Measurements from ENCODE around the gene RIPOR2.
A peak's percentile ranks its signal among the peaks of the same experiment; 100 is the strongest.
"Not testable (repeated sequence)": the region's sequence is repeated elsewhere in the genome, so short reads cannot be mapped to it uniquely, and the experiment has no call there.

RIPOR2 gene

DNA sequence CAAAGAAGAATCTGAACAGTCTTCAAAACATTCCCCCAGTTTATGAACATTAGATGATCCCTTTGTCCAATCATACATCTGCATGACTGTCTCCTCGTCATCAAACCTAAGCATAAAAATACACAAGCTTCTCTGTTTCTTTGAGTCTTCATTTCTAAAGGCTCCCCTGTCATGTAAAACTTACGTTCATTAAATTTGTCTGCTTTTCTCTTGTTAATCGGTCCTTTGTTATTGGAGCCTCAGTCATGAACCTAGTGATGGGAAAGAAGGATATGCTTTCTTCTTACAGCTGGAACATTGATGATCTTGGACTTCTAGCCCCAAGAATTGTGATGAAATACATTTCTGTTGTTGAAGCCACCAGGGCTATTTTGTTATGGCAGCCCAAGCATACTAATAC is 18.0 kb upstream of the RIPOR2 start:
- DNase-seq = no peak

DNA sequence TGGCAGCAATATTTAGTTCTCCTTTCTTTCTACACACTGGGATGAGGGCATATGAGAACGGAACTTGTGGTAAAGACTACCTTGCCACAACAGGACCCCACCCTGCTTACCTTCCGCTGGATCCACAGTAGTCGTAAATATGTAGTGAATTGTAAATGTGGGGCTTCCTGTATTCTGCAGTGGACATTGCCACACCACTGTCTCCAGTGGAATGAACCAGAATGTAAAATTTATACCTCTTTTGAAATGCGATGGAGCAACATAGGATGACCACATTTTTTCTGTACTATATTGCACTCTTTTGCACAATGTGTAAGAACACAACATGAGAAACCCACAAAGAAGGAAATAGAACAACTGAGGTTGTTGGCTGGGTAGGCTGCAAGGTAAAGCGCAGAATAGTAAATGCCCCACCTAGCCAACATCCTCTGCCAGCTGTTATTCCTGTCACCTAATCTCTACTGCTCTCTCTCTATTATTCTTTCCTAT is 16.1 kb upstream of the RIPOR2 start:
- peak; percentile 71 to 74 for DNase-seq

DNA sequence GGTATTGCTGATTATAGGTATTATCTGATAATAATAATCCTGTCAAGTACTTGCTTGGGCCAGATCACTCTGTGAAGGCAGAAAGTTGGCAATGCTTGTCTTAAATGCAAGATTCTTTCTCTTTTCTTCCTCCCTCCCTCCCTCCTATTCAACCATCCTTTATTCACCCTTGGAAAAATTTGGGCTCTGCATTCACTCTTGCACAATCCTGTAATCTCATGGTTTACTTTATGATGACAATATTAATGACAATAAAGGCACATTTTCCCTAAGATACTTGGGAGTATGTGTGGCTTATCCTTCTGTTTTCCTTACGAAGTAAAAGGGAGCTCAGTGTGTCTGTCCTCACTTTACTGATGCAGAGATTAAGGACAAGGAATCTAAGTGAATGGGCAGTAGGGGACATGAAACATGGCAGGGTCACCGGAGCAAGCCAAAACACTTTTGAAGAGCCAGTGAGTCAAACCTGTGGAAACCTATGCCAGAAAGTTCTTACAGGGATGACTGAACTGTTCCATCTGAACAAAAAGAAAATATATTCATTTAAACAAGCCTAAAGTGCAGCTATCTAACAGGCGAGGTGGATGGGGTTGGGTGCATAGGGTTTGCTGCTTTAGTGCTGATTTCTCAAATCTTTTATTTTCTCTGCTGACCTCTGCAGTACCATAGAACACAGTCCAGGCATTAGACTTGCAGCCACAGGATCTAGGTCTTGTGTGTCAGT is 14.6 kb upstream of the RIPOR2 start:
- DNase-seq = no peak

DNA sequence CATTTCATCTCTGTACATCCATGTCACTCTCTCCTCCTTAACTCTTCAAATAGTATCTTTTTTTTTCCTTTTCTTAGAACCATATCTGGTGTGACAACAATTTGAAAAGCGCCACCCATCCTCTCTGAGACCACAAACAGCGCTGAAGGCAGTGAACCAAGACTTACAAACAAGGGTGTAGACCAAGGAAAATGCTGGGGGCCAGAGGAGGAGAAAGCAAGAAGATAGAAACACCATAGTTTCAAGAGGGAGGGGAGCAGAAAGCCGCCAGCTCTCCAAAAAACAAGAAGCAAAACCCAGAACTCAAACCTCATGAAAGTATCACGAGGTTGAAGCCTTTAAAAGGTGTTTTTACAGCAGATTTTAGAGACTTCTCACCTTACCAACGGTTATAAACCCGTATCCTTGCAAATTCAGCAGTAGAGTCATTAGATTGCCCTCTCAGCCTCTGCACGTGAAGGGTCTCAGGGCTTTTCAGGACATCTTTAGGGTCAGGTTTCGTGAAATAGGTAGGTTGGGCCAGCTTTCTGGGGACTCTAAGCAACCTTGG is 13.3 kb upstream of the RIPOR2 start:
- DNase-seq = peak; percentile 74 to 77

DNA sequence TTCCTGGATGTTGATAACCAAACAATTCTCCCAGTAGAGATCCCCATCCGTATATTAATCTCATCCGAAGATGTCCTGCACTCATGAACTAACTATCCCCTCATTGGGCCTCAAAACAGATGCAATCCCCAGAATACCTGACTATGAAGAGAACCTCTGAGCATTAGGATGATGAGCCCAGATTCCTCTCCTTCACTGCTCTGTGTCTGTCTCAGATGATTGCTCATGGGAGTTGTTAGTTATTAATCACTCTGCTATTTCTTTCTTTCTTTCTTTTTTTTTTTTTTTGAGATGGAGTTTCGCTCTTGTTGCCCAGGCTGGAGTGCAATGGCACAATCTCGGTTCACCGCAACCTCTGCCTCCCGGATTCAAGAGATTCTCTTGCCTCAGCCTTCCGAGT is 12.5 kb upstream of the RIPOR2 start:
- not testable (repeated sequence) for DNase-seq

DNA sequence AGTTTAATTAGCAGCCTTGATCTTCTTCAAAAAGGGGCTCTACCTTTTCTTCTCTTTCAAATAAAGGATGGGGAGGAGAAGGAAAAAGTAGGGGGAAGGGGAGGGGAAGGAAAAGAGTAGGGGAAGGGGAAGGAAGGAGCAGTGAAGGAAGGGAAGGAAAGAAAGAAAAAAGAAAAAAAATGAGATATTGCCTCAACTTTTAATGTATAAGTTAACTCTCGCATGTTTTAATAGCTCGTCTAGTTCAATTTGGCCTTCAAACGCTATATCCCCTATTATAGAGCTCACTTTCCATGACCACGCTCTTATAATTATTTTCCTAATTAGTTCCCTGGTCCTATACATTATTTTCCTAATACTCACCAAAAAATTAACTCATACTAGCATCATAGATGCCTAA is 11.9 kb upstream of the RIPOR2 start:
- DNase-seq = no peak

DNA sequence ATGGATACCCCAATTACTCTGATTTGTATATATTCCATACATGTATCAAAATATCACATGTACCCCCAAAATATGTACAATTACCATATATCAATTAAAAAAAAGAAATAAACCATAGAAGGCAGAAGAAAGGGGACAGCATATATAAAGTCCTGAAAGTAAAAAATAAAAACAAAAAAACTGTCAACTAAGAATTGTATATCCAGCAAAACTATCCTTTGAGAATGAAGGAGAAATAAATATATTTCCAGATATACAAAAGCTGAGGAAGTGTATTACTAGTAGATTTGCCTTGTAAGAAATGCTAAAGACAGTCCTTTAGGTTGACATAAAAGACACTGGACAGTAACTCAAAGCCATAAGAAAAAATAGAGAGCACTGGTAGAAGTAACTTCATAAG is 9.3 kb upstream of the RIPOR2 start:
- DNase-seq = no peak

DNA sequence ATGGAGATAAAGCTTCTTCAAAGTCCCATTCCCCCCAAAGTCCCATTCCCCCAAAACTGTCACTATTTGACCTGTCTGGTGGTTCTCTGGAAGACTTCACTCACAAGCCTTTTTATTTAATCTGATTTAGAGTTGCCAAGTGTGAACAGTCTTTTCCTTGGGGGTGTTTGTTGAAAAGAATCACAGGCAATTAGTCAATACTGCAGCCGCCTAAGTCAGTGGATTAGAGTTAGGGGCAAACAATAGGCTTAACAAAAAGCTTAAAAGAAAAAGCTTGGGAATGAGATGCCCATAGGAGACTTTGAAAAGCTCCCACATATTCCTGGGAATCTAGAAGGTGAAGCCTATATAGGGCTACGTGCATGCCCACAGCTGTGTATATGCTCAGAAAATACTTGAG is 8.0 kb upstream of the RIPOR2 start:
- DNase-seq = no peak

DNA sequence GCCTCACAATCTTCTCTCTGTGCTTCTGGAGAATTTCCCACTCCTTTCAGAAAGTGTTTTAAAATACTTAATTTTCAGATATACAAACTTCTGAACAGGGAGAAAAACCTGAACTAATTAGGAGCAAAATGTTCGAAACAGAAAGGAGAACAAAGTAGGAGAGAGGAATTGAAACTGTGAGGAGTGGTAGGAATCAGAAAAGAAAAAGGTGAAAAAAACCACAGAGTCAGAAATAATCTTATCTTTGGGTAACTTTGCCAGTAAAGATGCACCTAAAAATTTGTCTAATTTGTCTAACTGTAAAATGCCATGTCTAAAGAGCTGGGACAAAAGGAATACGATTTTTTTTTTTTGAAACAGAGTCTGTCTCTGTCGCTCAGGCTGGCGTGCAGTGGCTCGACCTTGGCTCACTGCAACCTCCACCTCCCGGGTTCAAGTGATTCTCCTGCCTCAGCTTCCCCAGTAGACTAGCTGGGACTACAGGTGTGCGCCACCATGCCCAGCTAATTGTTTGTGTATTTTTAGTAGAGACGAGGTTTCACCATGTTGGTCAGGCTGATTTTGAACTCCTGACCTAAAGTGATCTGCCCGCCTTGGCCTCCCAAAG is 4.7 kb upstream of the RIPOR2 start:
- DNase-seq = no peak

DNA sequence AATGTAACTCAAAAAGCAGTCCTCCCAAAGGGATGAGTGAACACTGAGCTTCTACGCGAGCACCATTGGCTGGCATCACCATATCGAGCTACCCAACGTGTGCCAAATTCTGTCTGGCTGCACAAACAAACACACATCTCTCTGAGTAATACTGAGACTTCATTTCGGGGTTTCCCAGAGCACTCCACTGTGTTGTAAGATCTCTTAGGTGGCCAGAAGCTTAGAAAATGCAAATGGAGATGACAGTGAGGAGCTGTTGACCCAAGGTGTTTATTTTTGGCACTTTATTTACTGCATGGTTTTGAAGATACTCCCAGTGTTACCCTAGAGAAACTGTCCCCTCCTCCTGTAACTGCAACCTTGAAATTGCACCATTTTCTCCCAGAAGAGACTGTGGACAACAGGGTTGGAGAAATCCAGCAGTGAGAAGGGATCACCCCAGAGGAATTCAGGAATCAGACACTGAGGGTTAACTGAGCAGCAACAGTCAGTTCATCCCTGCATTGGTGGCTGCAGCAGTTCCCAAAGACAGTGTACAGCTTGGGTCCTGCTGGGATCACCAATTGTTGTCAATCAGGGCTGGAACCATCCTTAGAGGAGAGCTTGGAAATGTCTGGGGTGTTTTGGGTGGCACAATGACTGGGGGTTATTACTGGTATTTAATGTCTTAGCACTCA is 1.0 kb upstream of the RIPOR2 start:
- peak; percentile 60 to 70 for DNase-seq

DNA sequence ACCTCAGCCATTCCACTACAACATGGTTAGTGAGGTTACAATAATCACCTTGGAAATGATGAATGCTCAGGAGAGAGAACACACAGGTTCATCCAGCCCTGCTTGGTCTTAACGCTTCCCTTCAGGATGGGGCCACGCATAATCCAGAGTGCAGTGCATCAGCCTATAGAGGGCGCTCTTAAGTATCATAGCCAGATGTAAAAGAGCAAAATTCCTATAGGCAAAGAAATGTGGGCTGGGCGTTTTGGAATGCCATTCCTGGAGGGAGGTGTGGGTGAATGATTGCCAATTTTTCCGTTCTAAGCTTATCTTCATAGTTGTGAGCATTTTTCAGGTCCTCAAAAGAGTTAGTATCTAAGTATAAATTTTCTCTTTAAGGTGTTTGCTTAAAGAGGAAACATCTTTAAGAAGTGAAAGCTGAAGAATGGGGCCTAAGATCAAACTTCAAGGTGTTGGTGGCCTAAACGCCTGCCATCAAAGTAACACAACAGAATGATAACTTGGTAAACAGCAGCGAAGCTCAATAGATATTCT is 1.8 kb downstream of the RIPOR2 start:
- DNase-seq = peak; percentile 51 to 73

DNA sequence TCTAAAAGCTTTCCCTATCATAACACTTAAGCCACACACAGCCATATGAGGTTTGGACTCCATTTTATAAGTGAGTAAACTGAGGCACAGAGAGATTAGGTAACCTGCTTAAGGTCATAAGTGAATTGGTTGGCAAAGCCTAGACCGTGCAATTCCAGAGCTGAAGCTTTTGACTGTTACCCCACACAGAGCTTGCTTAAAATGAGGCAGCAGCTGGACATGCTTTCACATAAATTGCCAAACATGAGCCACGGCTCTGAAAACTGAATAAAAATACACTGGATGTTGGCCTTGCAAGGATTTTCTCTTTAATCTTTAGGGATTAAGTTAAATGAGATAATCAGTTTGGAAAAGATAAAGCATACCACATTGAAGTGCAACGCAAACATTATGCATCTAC is 2.5 kb downstream of the RIPOR2 start:
- DNase-seq = no peak

DNA sequence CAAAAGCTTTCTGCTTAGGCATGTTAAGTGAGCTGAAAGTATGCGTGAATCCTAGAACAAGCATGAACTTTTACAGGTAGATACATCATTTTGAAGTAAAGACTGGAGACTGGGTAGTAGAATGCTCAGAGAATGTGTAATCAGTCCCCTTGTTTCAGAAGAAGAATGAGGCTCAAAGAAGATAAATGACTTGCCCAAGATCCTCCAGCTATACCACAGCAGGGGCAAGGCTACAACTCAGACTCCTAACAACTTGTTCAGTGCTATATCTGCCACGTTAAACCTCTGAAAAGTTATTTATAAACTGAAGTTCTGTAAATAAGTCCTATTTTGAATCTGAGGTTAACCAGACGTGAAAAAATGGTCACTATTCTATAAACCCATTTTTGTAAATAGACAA is 2.9 kb downstream of the RIPOR2 start:
- no peak for DNase-seq

DNA sequence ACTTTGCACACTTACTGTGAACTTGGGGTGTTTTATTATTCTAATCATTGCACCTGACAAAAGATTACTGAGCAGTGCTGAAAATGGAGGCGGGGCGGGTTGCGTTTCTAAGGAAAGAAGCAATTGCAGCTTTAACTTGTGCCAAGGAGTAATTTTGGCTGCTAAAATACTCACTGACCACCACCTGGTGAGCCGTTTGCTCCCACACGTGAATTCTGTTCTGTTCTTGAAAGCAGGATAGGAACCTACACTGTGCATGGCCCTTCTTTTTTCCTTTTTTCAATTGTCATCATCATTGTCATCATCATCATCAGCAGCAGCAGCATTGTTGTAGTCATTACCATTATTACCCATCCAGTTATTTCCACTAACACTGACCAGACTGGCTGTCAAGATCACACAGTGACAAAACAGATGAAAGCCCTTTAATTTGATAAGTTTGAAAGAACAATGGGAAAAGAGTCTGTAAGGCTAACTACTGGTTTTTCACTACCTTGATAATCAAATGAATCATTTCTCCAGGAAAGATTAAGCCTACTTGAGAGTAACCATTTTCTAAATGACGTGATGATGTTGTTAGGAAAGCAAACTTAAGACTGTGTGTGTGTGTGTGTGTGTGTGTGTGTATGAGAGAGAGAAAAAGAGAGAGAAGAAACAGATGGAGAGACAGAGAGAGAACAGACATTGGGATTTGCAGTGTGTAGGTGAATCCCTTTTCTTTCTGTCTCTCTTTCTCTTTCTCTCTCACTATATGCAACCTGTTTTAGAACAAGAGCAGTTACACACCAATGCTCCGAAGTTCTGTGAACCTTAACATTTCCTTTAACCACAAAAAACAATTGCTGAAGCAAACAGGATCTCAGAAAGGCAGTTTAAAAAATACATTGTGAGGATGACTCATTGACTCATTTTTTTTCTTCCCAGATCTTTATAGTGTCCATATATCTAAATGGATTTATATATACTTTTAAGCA is 3.8 kb downstream of the RIPOR2 start:
- peak in 1 of 2 donors; percentile 57 for DNase-seq

DNA sequence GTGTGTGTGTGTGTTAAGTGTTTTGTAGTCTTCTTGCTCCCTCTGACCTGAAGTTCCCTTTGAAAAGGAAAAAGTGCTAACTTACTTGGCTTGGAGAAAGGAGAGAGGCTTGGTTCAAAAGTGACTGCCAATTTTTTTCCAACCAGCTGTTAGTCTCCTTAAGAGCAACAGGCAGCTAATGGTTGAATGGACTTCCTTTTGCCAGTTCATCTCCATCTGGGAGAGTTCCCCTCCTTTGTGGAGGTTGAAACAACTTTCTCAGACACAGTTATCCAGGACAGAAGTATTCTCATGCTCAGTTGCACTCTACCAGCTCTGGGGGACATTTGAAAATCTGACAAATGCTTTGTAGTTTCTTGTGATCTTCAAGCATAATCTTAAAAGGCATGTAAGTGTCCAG is 4.5 kb downstream of the RIPOR2 start:
- DNase-seq = no peak

DNA sequence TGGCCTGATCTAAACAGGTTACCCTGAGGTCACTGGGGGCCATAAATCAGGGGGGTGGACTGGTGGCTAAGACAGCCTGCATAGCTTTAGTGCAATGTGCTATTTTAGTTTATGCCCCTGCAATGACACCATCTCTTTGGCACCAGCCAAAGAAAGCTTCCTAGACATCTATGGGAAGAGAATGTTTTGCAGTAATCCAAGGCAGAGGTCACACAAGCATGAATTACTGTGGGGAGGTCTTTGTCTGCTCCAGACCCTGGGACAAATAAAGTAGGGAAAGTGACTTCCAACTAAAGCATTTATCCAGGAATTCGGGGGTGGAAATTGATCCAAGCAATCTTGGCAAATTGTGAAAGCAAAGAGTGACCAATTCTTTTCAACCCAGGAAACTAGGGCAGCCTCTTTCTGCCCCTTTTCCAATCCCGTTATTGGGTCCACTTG is 5.3 kb downstream of the RIPOR2 start:
- no peak for DNase-seq

DNA sequence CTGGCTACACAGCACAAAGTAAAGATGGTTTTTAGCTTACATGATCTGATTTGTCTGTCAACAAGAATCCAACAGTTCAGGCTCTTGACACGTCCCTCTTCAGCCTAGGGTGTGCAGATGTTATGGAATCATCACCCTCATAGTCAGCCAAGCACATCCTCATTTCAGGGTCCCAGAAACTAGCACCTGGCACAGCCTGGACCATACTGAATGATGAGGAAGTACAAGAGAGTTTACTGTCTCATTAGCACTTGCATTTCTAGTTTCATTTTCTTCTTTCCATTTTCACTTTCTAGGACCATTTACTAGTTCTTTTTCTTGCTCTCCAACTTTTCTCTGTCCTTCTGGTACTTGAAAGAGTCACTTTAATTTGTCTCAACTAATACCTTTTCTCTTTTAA is 6.5 kb downstream of the RIPOR2 start:
- peak in 1 of 2 donors; percentile 33 for DNase-seq

DNA sequence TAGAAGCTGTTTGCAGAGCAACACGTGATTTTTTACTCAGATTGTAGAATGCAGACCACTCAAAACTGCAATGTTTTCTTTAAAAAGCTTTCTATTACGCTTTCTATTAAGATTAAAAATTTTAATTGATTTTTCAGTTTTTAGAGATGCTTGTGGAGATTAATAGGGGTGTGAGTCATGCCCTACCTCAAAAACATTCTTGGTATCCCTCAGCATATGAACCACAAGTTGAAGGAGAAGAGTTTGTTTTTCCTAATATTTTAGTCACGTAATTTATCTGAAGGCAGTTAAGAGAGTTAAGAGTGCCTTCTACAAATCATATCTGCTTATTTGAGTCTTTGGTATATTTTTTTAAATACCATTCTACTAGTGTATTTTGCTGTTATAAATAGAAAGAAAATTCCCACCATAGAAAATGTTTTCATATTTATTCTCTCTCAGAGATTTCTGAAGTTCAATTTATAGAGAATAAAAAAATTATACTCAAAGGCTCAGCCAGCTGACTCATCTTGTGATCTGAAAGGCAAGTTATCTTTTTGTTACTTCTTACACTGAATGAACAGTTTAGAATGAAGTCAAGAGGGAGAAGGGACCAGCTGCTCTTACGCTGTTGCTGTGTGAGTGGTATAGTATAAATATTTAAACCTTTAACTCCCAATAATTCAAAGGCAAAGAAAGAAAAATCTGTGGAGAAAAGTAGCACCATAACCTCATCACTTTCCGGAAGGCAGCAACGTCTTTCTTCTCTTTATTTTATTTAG is 7.6 kb downstream of the RIPOR2 start:
- DNase-seq = no peak

DNA sequence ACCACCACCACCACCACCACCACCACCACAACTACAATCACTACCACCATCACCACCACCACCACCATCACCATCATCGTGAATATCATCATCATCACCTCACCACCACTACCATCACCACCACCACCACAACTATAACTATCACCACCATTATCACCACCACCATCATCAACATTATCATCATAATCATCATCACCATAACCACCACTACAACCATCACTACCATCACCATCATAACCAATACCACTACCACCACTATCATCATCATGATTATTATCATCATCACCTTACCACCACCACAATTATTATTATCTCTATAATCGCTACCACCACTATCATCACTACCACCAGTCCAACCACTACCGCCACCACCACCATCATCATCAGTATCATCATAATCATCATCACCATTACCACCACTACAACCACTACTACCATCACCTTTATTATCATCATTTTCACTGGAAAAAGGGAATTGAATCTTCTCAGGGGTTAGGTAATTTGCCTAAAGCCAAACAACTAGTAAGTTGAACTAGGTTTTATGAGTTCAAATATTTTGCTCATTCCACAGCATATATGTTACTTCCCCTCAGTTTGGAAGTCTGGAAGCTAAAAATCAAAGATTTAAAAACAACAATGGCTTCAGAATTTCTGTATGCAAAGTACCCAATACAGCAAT is 8.3 kb downstream of the RIPOR2 start:
- DNase-seq = peak in 1 of 2 donors; percentile 57

DNA sequence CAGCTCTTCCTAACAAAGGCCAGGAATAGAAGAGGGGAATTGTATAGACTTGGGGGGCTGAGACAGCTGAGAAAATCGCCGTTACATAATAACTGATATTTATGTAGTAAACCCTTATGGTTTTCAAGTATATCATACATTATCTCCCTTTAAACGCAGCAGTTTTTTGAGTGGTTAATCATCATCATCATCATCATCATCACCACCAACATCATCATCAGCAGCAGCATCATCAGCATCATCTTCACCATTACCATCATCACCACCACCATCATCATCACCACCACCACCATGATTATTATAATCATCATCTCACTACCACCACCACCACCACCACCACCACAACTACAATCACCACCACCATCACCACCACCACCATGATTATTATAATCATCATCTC is 9.1 kb downstream of the RIPOR2 start:
- not testable (repeated sequence) for DNase-seq

DNA sequence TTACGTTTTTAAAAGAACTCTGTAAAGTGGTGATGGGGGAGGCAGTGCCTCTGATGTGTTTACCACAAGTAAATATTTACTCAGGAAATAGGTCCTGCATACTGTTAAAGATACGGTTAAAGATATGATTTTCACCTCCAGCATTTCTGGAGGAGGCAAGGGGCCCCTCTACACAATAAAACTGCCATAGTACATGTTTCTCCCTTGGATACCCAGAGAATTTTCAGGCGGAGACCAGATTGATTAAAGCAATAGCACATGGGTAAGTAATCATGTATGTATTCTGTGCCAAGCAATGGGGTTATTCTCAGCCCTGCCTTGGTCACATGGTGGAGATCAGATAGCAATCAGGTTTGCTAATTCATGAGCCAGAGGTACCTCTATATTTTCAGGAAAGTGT is 9.6 kb downstream of the RIPOR2 start:
- peak in 1 of 2 donors; percentile 50 for DNase-seq

Measured in CD4-positive, alpha-beta T cell treated with Interferon alpha-2 for 1 hour (primary cell).